GM12878 (cell line): ENCODE data around the gene DNAJB11.

Source experiments
- JUND ChIP-seq: IDR thresholded peaks from 2 replicates; pipeline ENCODE4 v1.6.1; 2012; ENCODE audit warnings: low read depth, mild to moderate bottlenecking, low read length, improper control_type of control experiment, moderate library complexity
- RAD21 ChIP-seq: IDR thresholded peaks from 2 replicates; pipeline ENCODE4 v1.6.1; 2011; ENCODE audit warnings: mild to moderate bottlenecking, low read depth, low read length, moderate library complexity; ENCODE audit not compliant: insufficient read depth
- SIX5 ChIP-seq: IDR thresholded peaks from 2 replicates; pipeline ENCODE4 v1.6.1; 2011; ENCODE audit warnings: mild to moderate bottlenecking, low read depth, low read length, moderate library complexity; ENCODE audit not compliant: severe bottlenecking

DNA sequence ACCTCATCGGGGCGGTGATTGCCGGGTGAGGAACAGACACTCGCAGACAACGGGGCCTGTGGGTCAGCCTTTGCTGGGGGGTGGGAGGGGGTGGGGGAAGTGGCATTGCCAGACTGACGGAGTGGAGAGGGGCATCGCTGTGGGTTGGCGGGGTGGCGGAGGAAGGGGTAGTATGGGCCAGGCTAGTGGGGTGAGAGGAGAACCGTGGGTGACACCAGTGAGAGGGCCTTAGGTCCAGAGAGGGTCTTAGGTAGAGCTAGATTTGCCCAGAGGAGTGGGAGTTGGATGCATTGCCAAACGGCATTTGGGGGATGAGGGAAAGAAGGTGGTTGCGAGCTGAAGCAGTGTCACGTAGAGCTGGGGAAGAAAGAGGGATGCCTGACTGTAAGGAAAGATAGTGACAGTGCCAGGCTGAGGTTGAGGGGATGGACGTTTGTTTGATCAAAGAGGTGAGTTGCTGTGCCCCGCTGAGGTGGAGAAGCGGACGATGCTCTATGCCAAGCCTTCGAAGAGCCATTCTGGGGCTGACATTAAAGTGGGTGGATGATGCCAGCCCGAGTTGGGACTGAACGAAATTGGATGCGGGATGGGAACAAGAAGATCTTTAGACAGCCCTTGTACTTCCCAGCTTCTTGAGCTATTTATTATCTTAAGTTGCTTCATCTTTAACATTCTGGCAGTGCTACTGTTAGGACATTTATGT, 572 bp downstream of the DNAJB11 start:
- no peak for TF ChIP-seq RAD21
- no peak for TF ChIP-seq SIX5
- no peak for TF ChIP-seq JUND
